SK-N-SH treated with all-trans-retinoic acid at 6 μM for 48 hours (cell line): Measurements from ENCODE around the gene SRP14.

Experiments used
- ATAC-seq: fragments of 200-7000 bp; cut with Tn5 transposase; 3 replicates; pipeline ENCODE4 v1.9.1; 2020; ENCODE audit warnings: mild to moderate bottlenecking, moderate library complexity
- ARNTL ChIP-seq: fragments of 450-650 bp; formaldehyde crosslinking; IDR thresholded peaks from 2 replicates; pipeline ENCODE4 v1.5.0; 2020; ENCODE audit warnings: low read depth, mild to moderate bottlenecking, moderate library complexity, borderline replicate concordance
- CSDC2 ChIP-seq: fragments of 250-450 bp; sonication (Bioruptor Pico); IDR thresholded peaks from 2 replicates; pipeline ENCODE4 v1.5.0; 2020; ENCODE audit warnings: mild to moderate bottlenecking, moderate library complexity
- CSRNP3 ChIP-seq: fragments of 250-450 bp; sonication (Bioruptor Pico); IDR thresholded peaks from 2 replicates; pipeline ENCODE4 v1.5.1; 2021; ENCODE audit warnings: mild to moderate bottlenecking, moderate library complexity
- GLIS3 ChIP-seq: fragments of 250-450 bp; sonication (Bioruptor Pico); IDR thresholded peaks from 2 replicates; pipeline ENCODE4 v1.5.0; 2020; ENCODE audit warnings: mild to moderate bottlenecking, moderate library complexity
- ISL1 ChIP-seq: fragments of 250-450 bp; sonication (Bioruptor Pico); IDR thresholded peaks from 2 replicates; pipeline ENCODE4 v2.1.2; 2022; ENCODE audit warnings: mild to moderate bottlenecking, moderate library complexity
- POU6F1 ChIP-seq: fragments of 250-450 bp; sonication (Bioruptor Pico); IDR thresholded peaks from 2 replicates; pipeline ENCODE4 v1.8.0; 2021; ENCODE audit warnings: low read depth, mild to moderate bottlenecking, moderate library complexity, borderline replicate concordance
- PPARA ChIP-seq: fragments of 250-450 bp; sonication (Bioruptor Pico); IDR thresholded peaks from 2 replicates; pipeline ENCODE4 v1.5.0; 2020; ENCODE audit warnings: mild to moderate bottlenecking, borderline replicate concordance
- RARB ChIP-seq: fragments of 250-450 bp; sonication (Bioruptor Pico); IDR thresholded peaks from 2 replicates; pipeline ENCODE4 v1.8.0; 2021; ENCODE audit warnings: mild to moderate bottlenecking, moderate library complexity
- SNAI2 ChIP-seq: fragments of 250-450 bp; sonication (Bioruptor Pico); IDR thresholded peaks from 2 replicates; pipeline ENCODE4 v1.5.0; 2020; ENCODE audit warnings: mild to moderate bottlenecking, moderate library complexity
- TCF4 ChIP-seq: fragments of 250-450 bp; sonication (Bioruptor Pico); IDR thresholded peaks from 2 replicates; pipeline ENCODE4 v1.8.0; 2021; ENCODE audit warnings: mild to moderate bottlenecking, moderate library complexity, borderline replicate concordance
- TOX ChIP-seq: fragments of 250-450 bp; sonication (Bioruptor Pico); IDR thresholded peaks from 2 replicates; pipeline ENCODE4 v1.8.0; 2021; ENCODE audit warnings: mild to moderate bottlenecking, moderate library complexity, borderline replicate concordance
- TSHZ2 ChIP-seq: fragments of 250-450 bp; sonication (Bioruptor Pico); IDR thresholded peaks from 2 replicates; pipeline ENCODE4 v1.5.0; 2020; ENCODE audit warnings: mild to moderate bottlenecking, moderate library complexity
- ZC3H10 ChIP-seq: fragments of 250-450 bp; sonication (Bioruptor Pico); IDR thresholded peaks from 2 replicates; pipeline ENCODE4 v1.5.1; 2021; ENCODE audit warnings: mild to moderate bottlenecking, moderate library complexity
- ZFP3 ChIP-seq: fragments of 250-450 bp; sonication (Bioruptor Pico); IDR thresholded peaks from 2 replicates; pipeline ENCODE4 v1.5.0; 2020; ENCODE audit warnings: mild to moderate bottlenecking, moderate library complexity
- ZFP30 ChIP-seq: fragments of 450-650 bp; formaldehyde crosslinking; IDR thresholded peaks from 2 replicates; pipeline ENCODE4 v1.5.0; 2022; ENCODE audit warnings: mild to moderate bottlenecking, moderate library complexity
- ZNF565 ChIP-seq: fragments of 450-650 bp; formaldehyde crosslinking; conservative IDR thresholded peaks from 2 replicates; pipeline ENCODE4 v1.5.0; 2020; ENCODE audit warnings: low read depth, mild to moderate bottlenecking, moderate library complexity
- ZNF8 ChIP-seq: fragments of 450-650 bp; formaldehyde crosslinking; IDR thresholded peaks from 2 replicates; pipeline ENCODE4 v1.5.0; 2020; ENCODE audit warnings: mild to moderate bottlenecking, moderate library complexity

Gene SRP14

GRCh38 chr15:40047415-40048210 lies 8.6 kb upstream of the SRP14 start:
- TF ChIP-seq GLIS3 (CRISPR knock-in tag) = no peak
- TF ChIP-seq PPARA (CRISPR knock-in tag) = no peak
- no peak for TF ChIP-seq ZNF565
- no peak for TF ChIP-seq RARB (CRISPR knock-in tag)
- TF ChIP-seq ISL1 (CRISPR knock-in tag) = no peak
- no peak for TF ChIP-seq TOX (CRISPR knock-in tag)
- no peak for TF ChIP-seq ZFP30 (CRISPR knock-in tag)
- ATAC-seq = no peak

- no peak for TF ChIP-seq ZC3H10 (CRISPR knock-in tag)
- TF ChIP-seq TSHZ2 (CRISPR knock-in tag) = no peak
- TF ChIP-seq CSRNP3 (CRISPR knock-in tag) = no peak
- no peak for TF ChIP-seq ZFP30 (CRISPR knock-in tag)
- no peak for TF ChIP-seq ZFP3
- no peak for TF ChIP-seq ZNF8 (CRISPR knock-in tag)
- no peak for TF ChIP-seq POU6F1
- TF ChIP-seq SNAI2 = no peak
- TF ChIP-seq TCF4 = no peak
- TF ChIP-seq GLIS3 (CRISPR knock-in tag) = no peak
- ATAC-seq = peak; percentile 16; the same call in 2 of the 3 replicates
Measured at GRCh38 chr15:40046721-40047414, 7.9 kb upstream of the SRP14 start.

GRCh38 chr15:40045572-40046217 lies 6.7 kb upstream of the SRP14 start:
- TF ChIP-seq SNAI2 = no peak
- no peak for TF ChIP-seq ZNF565
- no peak for TF ChIP-seq ARNTL (CRISPR knock-in tag)
- TF ChIP-seq TSHZ2 (CRISPR knock-in tag) = no peak
- no peak for TF ChIP-seq TCF4
- TF ChIP-seq CSRNP3 (CRISPR knock-in tag) = no peak
- TF ChIP-seq GLIS3 (CRISPR knock-in tag) = no peak
- no peak for TF ChIP-seq ZFP3
- TF ChIP-seq CSDC2 (CRISPR knock-in tag) = no peak
- peak; percentile 11 for ATAC-seq
